GM23338 (cell line): ENCODE measurements around the gene NEURL1B. TPM values are rescaled to one million over a fixed set of nuclear protein-coding genes. Genes with fewer than 3 reads are reported as not detected.

Source experiments
- ATAC-seq: fragments of 200-7000 bp; cut with Tn5 transposase; 3 replicates; pipeline ENCODE4 v1.9.1; 2020
- DNase-seq: peaks from one replicate; pipeline ENCODE4 v3.0.0-alpha.2; 2015; ENCODE audit warnings: low spot score
- H2AFZ ChIP-seq: fragments of 200-600 bp; sonication (generic); 2 replicates; pipeline ENCODE4 v1.8.0; 2016; ENCODE audit warnings: antibody characterized with exemption, mild to moderate bottlenecking, moderate library complexity
- H3F3A ChIP-seq: fragments of 200-600 bp; sonication (generic); replicated peaks from 2 replicates; pipeline ENCODE4 v1.8.0; 2017; ENCODE audit warnings: antibody characterized with exemption, mixed run types, low read depth
- H3K27ac ChIP-seq: fragments of 200-600 bp; sonication (generic); 2 replicates; pipeline ENCODE4 v1.6.1; 2016; ENCODE audit warnings: low read depth
- H3K27me3 ChIP-seq: fragments of 200-600 bp; sonication (generic); 2 replicates; pipeline ENCODE4 v1.8.0; 2016; ENCODE audit warnings: mild to moderate bottlenecking, mixed run types, moderate library complexity; ENCODE audit not compliant: insufficient read depth
- H3K36me3 ChIP-seq: fragments of 200-600 bp; sonication (generic); 2 replicates; pipeline ENCODE4 v1.8.0; 2016; ENCODE audit warnings: mild to moderate bottlenecking; ENCODE audit not compliant: insufficient read depth
- H3K4me1 ChIP-seq: fragments of 200-600 bp; sonication (generic); 2 replicates; pipeline ENCODE4 v1.8.0; 2016; ENCODE audit warnings: mild to moderate bottlenecking, moderate library complexity; ENCODE audit not compliant: insufficient read depth
- H3K4me2 ChIP-seq: fragments of 200-600 bp; sonication (generic); 2 replicates; pipeline ENCODE4 v1.7.1; 2017; ENCODE audit warnings: mixed run types
- H3K4me3 ChIP-seq: fragments of 200-600 bp; sonication (generic); 2 replicates; pipeline ENCODE4 v1.6.1; 2016; ENCODE audit warnings: mixed run types
- H3K79me2 ChIP-seq: fragments of 200-600 bp; sonication (generic); replicated peaks from 2 replicates; pipeline ENCODE4 v1.8.0; 2017; ENCODE audit warnings: mild to moderate bottlenecking; ENCODE audit not compliant: insufficient read depth
- H3K9me2 ChIP-seq: fragments of 200-600 bp; sonication (generic); 2 replicates; pipeline ENCODE4 v1.8.0; 2017; ENCODE audit not compliant: insufficient read depth
- H4K20me1 ChIP-seq: fragments of 200-600 bp; sonication (generic); replicated peaks from 2 replicates; pipeline ENCODE4 v1.8.0; 2017; ENCODE audit warnings: mild to moderate bottlenecking; ENCODE audit not compliant: insufficient read depth
- H3K27ac Mint-ChIP-seq: 2 replicates; pipeline ENCODE4 v1.8.0; 2020; ENCODE audit warnings: inconsistent platforms, mild to moderate bottlenecking, moderate library complexity, mixed read lengths
- H3K27me3 Mint-ChIP-seq: 3 replicates; pipeline ENCODE4 v1.8.0; 2022; ENCODE audit warnings: low read depth, mild to moderate bottlenecking, moderate library complexity, mixed read lengths, inconsistent platforms; ENCODE audit not compliant: insufficient read depth, poor library complexity
- H3K36me3 Mint-ChIP-seq: 3 replicates; pipeline ENCODE4 v1.8.0; 2021; ENCODE audit warnings: low read depth, mild to moderate bottlenecking, inconsistent platforms, moderate library complexity, mixed read lengths
- H3K4me1 Mint-ChIP-seq: 3 replicates; pipeline ENCODE4 v1.8.0; 2020; ENCODE audit warnings: mild to moderate bottlenecking, inconsistent platforms, mixed read lengths
- H3K4me3 Mint-ChIP-seq: 3 replicates; pipeline ENCODE4 v1.8.0; 2021; ENCODE audit warnings: moderate library complexity, mild to moderate bottlenecking, inconsistent platforms, mixed read lengths
- H3K9me3 Mint-ChIP-seq: 3 replicates; pipeline ENCODE4 v1.8.0; 2020; ENCODE audit warnings: moderate library complexity, mild to moderate bottlenecking, inconsistent platforms, mixed read lengths
- CTCF ChIP-seq, 2 experiments: fragments of 200-600 bp in 1 of 2; sonication (generic) in 1 of 2; conservative IDR thresholded peaks; 2 replicates each; pipeline versions ENCODE4 v1.5.1 to v1.6.1; 2016 to 2017; ENCODE audit warnings: antibody characterized with exemption in 2 of 2, low read depth in 2 of 2, mild to moderate bottlenecking in 2 of 2, moderate library complexity in 1 of 2
- ETS1 ChIP-seq: IDR thresholded peaks from 2 replicates; pipeline ENCODE4 v1.6.1; 2016; ENCODE audit warnings: antibody characterized with exemption
- JUNB ChIP-seq: IDR thresholded peaks from one replicate; pipeline ENCODE4 v1.6.1; 2016; ENCODE audit warnings: antibody characterized with exemption; ENCODE audit not compliant: unreplicated experiment
- NANOG ChIP-seq: IDR thresholded peaks from 2 replicates; pipeline ENCODE4 v1.6.1; 2016; ENCODE audit warnings: antibody characterized with exemption, borderline replicate concordance
- POLR2AphosphoS5 ChIP-seq: IDR thresholded peaks from 2 replicates; pipeline ENCODE4 v1.6.1; 2016; ENCODE audit warnings: antibody characterized with exemption, low read depth
- STAT1 ChIP-seq: IDR thresholded peaks from one replicate; pipeline ENCODE4 v1.6.1; 2016; ENCODE audit warnings: antibody characterized with exemption; ENCODE audit not compliant: unreplicated experiment
- ZNF114 ChIP-seq: fragments of 250-450 bp; sonication (Bioruptor Pico); IDR thresholded peaks from 2 replicates; pipeline ENCODE4 v1.5.0; 2020; ENCODE audit warnings: mild to moderate bottlenecking, moderate library complexity
- polyA plus RNA-seq: library from polyadenylated mRNA; unstranded; fragments of >200 nt; fragmentation: Nextera tagmentation; extraction: Ambion mirVana; gene quantifications from 2 replicates; pipeline ENCODE4 v1.2.1, GENCODE V29; 2016
- total RNA-seq: library from RNA; depleted of rRNA; stranded (reverse); fragments of >200 nt; shearing (Covaris generic); gene quantifications from 2 replicates; pipeline ENCODE4 v1.2.3, GENCODE V29; 2014

Gene NEURL1B
- total and polyA plus RNA-seq, 2 experiments from 2014 or later, result 1.9 to 13.3 TPM

- TF ChIP-seq CTCF (conservative IDR thresholded peaks at IDR 0.05; ENCODE audit: low read depth in 2 of 2), result no peak
Observed at GRCh38 chr5:172700365-172701290, 59.6 kb downstream of the NEURL1B start (continued).

- H3K27ac ChIP-seq, result no peak overlapping the region
- H3K79me2 ChIP-seq, result no peaks in the 10 kb centered on the region
- no peaks in the 10 kb centered on the region for H3K36me3 ChIP-seq
- no peaks in the 10 kb centered on the region for H3K9me2 ChIP-seq
- peak overlapping the region; percentile 70 for H3K4me3 Mint-ChIP-seq
- H3F3A ChIP-seq, result 0 out of 2 replicates have a peak, but pooled peaks cover 3% of the 10 kb centered on the region
- H3K27me3 Mint-ChIP-seq, result peaks cover 25% of the 10 kb centered on the region
- no peak for ATAC-seq
- no peak overlapping the region for H3K4me3 ChIP-seq
- no peaks in the 10 kb centered on the region for H4K20me1 ChIP-seq
- peak overlapping the region; percentile 85 for H2AFZ ChIP-seq
- no peak overlapping the region for H3K27ac Mint-ChIP-seq
- TF ChIP-seq STAT1 (no peak), NANOG (no peak), CTCF (conservative IDR thresholded peaks at IDR 0.05; ENCODE audit: low read depth in 2 of 2) (no peak), POLR2AphosphoS5 (no peak), JUNB (no peak), ETS1 (no peak)
- peaks cover 20% of the 10 kb centered on the region; the same call in 1 of the 2 replicates for H3K4me1 ChIP-seq
- H3K4me2 ChIP-seq, result peak overlapping the region; percentile 74
- peaks cover 16% of the 10 kb centered on the region; the same call in 1 of the 2 replicates for H3K27me3 ChIP-seq
- peaks cover 34% of the 10 kb centered on the region for H3K4me1 Mint-ChIP-seq
- H3K36me3 Mint-ChIP-seq, result no peaks in the 10 kb centered on the region
- no peak for DNase-seq
- no peaks in the 10 kb centered on the region for H3K9me3 Mint-ChIP-seq
Observed at GRCh38 chr5:172701291-172701656, 60.2 kb downstream of the NEURL1B start.

- no peaks in the 10 kb centered on the region for H3K79me2 ChIP-seq
- no peaks in the 10 kb centered on the region for H3K36me3 ChIP-seq
- Mint-ChIP-seq H3K9me3 (no peaks in the 10 kb centered on the region), H3K36me3 (no peaks in the 10 kb centered on the region), H3K27ac (no peak overlapping the region), H3K27me3 (peaks cover 17% of the 10 kb centered on the region), H3K4me1 (peaks cover 31% of the 10 kb centered on the region), H3K4me3 (no peak overlapping the region)
- H4K20me1 ChIP-seq, result no peaks in the 10 kb centered on the region
- H2AFZ ChIP-seq, result no peak overlapping the region
- no peak overlapping the region for H3K4me2 ChIP-seq
- H3K9me2 ChIP-seq, result no peaks in the 10 kb centered on the region
- 0 out of 2 replicates have a peak, but pooled peaks cover 3% of the 10 kb centered on the region for H3F3A ChIP-seq
- H3K4me1 ChIP-seq, result peaks cover 20% of the 10 kb centered on the region; the same call in 1 of the 2 replicates
- H3K4me3 ChIP-seq, result no peak overlapping the region
- H3K27ac ChIP-seq, result no peak overlapping the region
- DNase-seq (no peak), ATAC-seq (no peak)
- peaks cover 8% of the 10 kb centered on the region; the same call in 1 of the 2 replicates for H3K27me3 ChIP-seq
- TF ChIP-seq ZNF114 (CRISPR knock-in tag), result no peak
Observed at GRCh38 chr5:172703952-172704351, 62.9 kb downstream of the NEURL1B start.
